Kidney (tissue), 14 donors: ENCODE measurements around the gene C1GALT1. TPM values are rescaled to one million over a fixed set of nuclear protein-coding genes. Genes with fewer than 3 reads are reported as not detected.
"Not testable (repeated sequence)": the region's sequence is repeated elsewhere in the genome, so short reads cannot be mapped to it uniquely, and the experiment has no call there.

ENCODE experiments used
- DNase-seq, 5 donors: peaks; one replicate each; pipeline ENCODE4 v3.0.0-alpha.2; 2013 to 2020
- FAIRE-seq: peaks from 2 replicates; lab custom pipeline; 2012; peaks lifted over from hg19 to GRCh38; lab: Jason Lieb, UNC
- H3K27ac ChIP-seq, 2 donors: one replicate each; pipeline ENCODE4 v1.7.0; 2013; ENCODE audit warnings: low read depth in 2 of 2, low read length in 2 of 2, inconsistent platforms in 1 of 2
- H3K27me3 ChIP-seq: one replicate; pipeline ENCODE4 v1.7.1; 2013; ENCODE audit warnings: low read length, inconsistent platforms; ENCODE audit not compliant: control insufficient read depth, insufficient read depth
- H3K36me3 ChIP-seq, 3 donors: one replicate each; pipeline versions ENCODE4 v1.7.0 to v1.7.1; 2013; ENCODE audit warnings: low read length in 3 of 3, control low read depth in 1 of 3, inconsistent platforms in 1 of 3; ENCODE audit not compliant: insufficient read depth in 3 of 3, control insufficient read depth in 2 of 3
- H3K4me1 ChIP-seq, 3 donors: one replicate each; pipeline versions ENCODE4 v1.7.0 to v1.7.1; 2013; ENCODE audit warnings: low read length in 3 of 3, inconsistent platforms in 1 of 3, low read depth in 1 of 3; ENCODE audit not compliant: control insufficient read depth in 2 of 3, insufficient read depth in 2 of 3
- H3K4me3 ChIP-seq, 3 donors: one replicate each; pipeline versions ENCODE4 v1.7.0 to v1.8.1; 2013; ENCODE audit warnings: low read length in 3 of 3, control low read depth in 1 of 3, inconsistent platforms in 1 of 3
- H3K9ac ChIP-seq, 3 donors: one replicate each; pipeline versions ENCODE4 v1.7.0 to v1.7.1; 2013; ENCODE audit warnings: low read length in 3 of 3, control low read depth in 1 of 3, inconsistent platforms in 1 of 3
- H3K9me3 ChIP-seq, 3 donors: one replicate each; pipeline versions ENCODE4 v1.7.0 to v1.7.1; 2013; ENCODE audit warnings: low read length in 3 of 3, control low read depth in 1 of 3, inconsistent platforms in 1 of 3; ENCODE audit not compliant: control insufficient read depth in 2 of 3, insufficient read depth in 1 of 3
- CTCF ChIP-seq: IDR thresholded peaks from 3 replicates; pipeline ENCODE4 v1.5.1; 2012; ENCODE audit warnings: mild to moderate bottlenecking, moderate library complexity, borderline replicate concordance; ENCODE audit not compliant: insufficient read depth; ENCODE audit errors: extremely low read depth
- intact Hi-C: fragments of 100-400 bp; cut with DNase I; formaldehyde crosslinking; loops from one replicate; pipeline ENCODE4 v1.11.1; 2022
- polyA plus RNA-seq: library from polyadenylated mRNA; stranded (reverse); fragments of 350-450 nt; fragmentation: Illumina TruSeq; extraction: RNeasy Lipid Tissue Mini Kit (QIAGEN cat#74804); gene quantifications from one replicate; pipeline ENCODE4 v1.2.3, GENCODE V29; 2014; ENCODE audit warnings: low read depth, low replicate concordance; ENCODE audit not compliant: insufficient read depth
- total RNA-seq: library from RNA; stranded (reverse); fragmentation: NEBNext Ultra II Directional; extraction: Animal tissue kit (Norgen Biotek cat#: 25700); gene quantifications from one replicate; pipeline ENCODE4 v1.2.1, GENCODE V29; 2021
- donor health status: control.
- donor health status: control.
- donor health status: control.
- donor health status: control.
- donor health status: control.
- donor health status: DM: yes; HTN: yes; CAD: no.
- donor health status: Normal renal cell carcinoma (clear cell type).

Gene C1GALT1
- total and polyA plus RNA-seq, 2 donors from 2014 or later = 16.0 to 43.0 TPM

DNA sequence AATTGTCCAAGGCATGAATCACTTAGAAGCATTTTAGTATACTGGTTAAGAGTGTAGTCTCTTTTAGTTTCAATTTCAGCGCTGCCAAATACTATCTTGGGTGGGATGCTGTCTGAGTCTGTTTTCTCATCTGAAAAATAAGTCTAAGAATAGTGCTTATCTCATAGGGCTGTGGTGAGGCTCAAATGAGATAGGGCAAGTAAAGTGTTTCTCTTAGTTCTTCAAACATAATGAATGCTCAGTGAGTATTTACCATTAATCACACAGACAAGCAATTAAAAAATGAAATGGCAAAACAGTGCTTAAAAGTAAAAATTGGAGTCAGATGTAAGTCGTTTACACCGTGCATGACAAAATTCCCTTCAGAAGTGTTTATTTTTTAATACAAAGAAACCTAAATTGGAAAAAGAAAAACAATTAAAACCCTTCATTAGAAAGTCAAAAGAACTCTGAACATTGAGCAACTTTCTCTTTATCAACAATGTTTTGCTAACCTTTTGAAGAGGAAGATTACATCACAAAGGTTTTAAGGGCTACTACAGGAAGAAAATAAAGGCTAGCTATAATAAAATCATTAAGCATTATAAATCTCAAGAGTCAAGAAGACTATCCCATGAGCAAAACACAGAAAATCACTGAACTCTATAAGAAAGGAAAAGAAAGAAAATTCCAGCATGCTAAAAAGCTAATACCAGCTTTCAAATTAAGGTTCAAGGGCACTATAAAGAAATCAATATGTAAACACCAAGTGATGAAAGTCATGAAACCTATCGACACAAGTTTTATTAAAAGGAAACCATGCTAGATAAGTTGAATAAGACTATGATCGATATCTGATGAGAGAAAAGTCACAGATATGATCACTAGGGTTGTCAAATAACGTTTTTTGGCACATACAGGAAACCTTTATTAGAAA is 45.6 kb upstream of the C1GALT1 start:
- DNase-seq = peak in 1 of 5 donors; percentile 4
- no peak overlapping the region for H3K9ac ChIP-seq
- no peak for FAIRE-seq
- no peak overlapping the region for H3K27ac ChIP-seq
- H3K4me3 ChIP-seq = no peak overlapping the region
- no peaks in the 10 kb centered on the region for H3K36me3 ChIP-seq
- no peaks in the 10 kb centered on the region for H3K4me1 ChIP-seq
- intact Hi-C loops = no loop called here
- TF ChIP-seq CTCF = no peak
- H3K9me3 ChIP-seq = no peaks in the 10 kb centered on the region
- no peaks in the 10 kb centered on the region for H3K27me3 ChIP-seq

- no peak for TF ChIP-seq CTCF
- Histone ChIP-seq H3K27me3 (no peaks in the 10 kb centered on the region), H3K27ac (no peak overlapping the region), H3K36me3 (no peaks in the 10 kb centered on the region), H3K9ac (no peak overlapping the region), H3K4me3 (no peak overlapping the region), H3K9me3 (no peaks in the 10 kb centered on the region), H3K4me1 (no peaks in the 10 kb centered on the region)
- DNase-seq = no peak
- intact Hi-C loops = no loop called here
- FAIRE-seq = no peak
These were observed 43.4 kb upstream of the C1GALT1 start for GRCh38 chr7:7138897-7139296.

DNA sequence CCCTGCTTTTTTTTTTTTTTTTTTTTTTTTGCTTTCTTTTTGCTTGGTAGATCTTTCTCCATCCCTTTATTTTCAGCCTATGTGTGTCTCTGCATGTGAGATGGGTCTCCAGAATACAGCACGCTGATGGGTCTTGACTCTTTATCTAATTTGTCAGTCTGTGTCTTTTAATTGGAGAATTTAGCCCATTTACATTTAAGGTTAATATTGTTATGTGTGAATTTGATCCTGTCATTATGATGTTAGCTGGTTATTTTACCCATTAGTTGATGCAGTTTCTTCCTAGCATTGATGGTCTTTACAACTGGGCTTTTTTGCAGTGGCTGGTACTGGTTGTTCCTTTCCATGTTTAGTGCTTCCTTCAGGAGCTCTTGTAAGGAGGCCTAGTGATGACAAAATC is 38.9 kb upstream of the C1GALT1 start:
- H3K9me3 ChIP-seq, H3K4me3 ChIP-seq, DNase-seq, H3K27me3 ChIP-seq, H3K9ac ChIP-seq, H3K27ac ChIP-seq, H3K4me1 ChIP-seq, FAIRE-seq, intact Hi-C loops, H3K36me3 ChIP-seq: not testable (repeated sequence)

GRCh38 chr7:7145151-7145550 is 37.2 kb upstream of the C1GALT1 start:
- DNase-seq, H3K27me3 ChIP-seq, H3K9me3 ChIP-seq, H3K27ac ChIP-seq, H3K9ac ChIP-seq, H3K4me3 ChIP-seq, FAIRE-seq, H3K4me1 ChIP-seq, H3K36me3 ChIP-seq, intact Hi-C loops: not testable (repeated sequence)
